GOT3 (cell line): Measurements from ENCODE around the gene USP6NL.
"Not testable (repeated sequence)": the region's sequence is repeated elsewhere in the genome, so short reads cannot be mapped to it uniquely, and the experiment has no call there.

Experiments used
- DNase-seq: peaks from one replicate; lab custom pipeline; 2025; ENCODE audit warnings: mixed read lengths; lab: John Stamatoyannopoulos, UW

Gene USP6NL

GRCh38 chr10:11444531-11445228, 166.8 kb downstream of the USP6NL start:
- no peak for DNase-seq

GRCh38 chr10:11444155-11444530, 167.3 kb downstream of the USP6NL start:
- no peak for DNase-seq

GRCh38 chr10:11443468-11444154, 167.8 kb downstream of the USP6NL start:
- no peak for DNase-seq

- DNase-seq = no peak
These were observed 169.3 kb downstream of the USP6NL start for GRCh38 chr10:11442001-11442773.

GRCh38 chr10:11441151-11441535, 170.3 kb downstream of the USP6NL start:
- no peak for DNase-seq

- DNase-seq = no peak
These were observed 170.9 kb downstream of the USP6NL start for GRCh38 chr10:11440250-11441150.

- DNase-seq = no peak
These were observed 171.9 kb downstream of the USP6NL start for GRCh38 chr10:11439523-11440053.

- DNase-seq = no peak
These were observed 173.9 kb downstream of the USP6NL start for GRCh38 chr10:11437391-11438142.

GRCh38 chr10:11436445-11436844, 175.0 kb downstream of the USP6NL start:
- not testable (repeated sequence) for DNase-seq

GRCh38 chr10:11435581-11435981, 175.9 kb downstream of the USP6NL start:
- no peak for DNase-seq

- DNase-seq = no peak
These were observed 177.1 kb downstream of the USP6NL start for GRCh38 chr10:11434324-11434723.

GRCh38 chr10:11433657-11434056, 177.8 kb downstream of the USP6NL start:
- no peak for DNase-seq

GRCh38 chr10:11431216-11431555, 180.3 kb downstream of the USP6NL start:
- DNase-seq = no peak

GRCh38 chr10:11430421-11431215, 180.8 kb downstream of the USP6NL start:
- DNase-seq = no peak

GRCh38 chr10:11429439-11430052, 181.9 kb downstream of the USP6NL start:
- no peak for DNase-seq

- no peak for DNase-seq
These were observed 185.8 kb downstream of the USP6NL start for GRCh38 chr10:11425676-11426075.

GRCh38 chr10:11425296-11425610, 186.2 kb downstream of the USP6NL start:
- DNase-seq = no peak

GRCh38 chr10:11424456-11425295, 186.8 kb downstream of the USP6NL start:
- DNase-seq = no peak

GRCh38 chr10:11416974-11417373, 194.5 kb downstream of the USP6NL start:
- no peak for DNase-seq
